ENCODE measurements around the gene GRAP. TPM values are rescaled to one million over a fixed set of nuclear protein-coding genes. Genes with fewer than 3 reads are reported as not detected.
A peak's percentile ranks its signal among the peaks of the same experiment; 100 is the strongest.

GRAP gene
- total RNA-seq, 1 experiment from 2014 or later: 0.55 TPM

GRCh38 chr17:19001907-19002590 lies 44.7 kb downstream of the GRAP start:
- Histone ChIP-seq H3K79me1 (ENCODE audit: insufficient read depth, low read depth, low read length, poor library complexity, severe bottlenecking) (peaks cover 9% of the 10 kb centered on the region), H3K18ac (ENCODE audit: insufficient read length, low read depth, low read length) (no peak overlapping the region)
- WGBS (ENCODE audit: extremely low coverage, insufficient read length, low lambda C conversion rate): no CpG with 5 or more reads among the region's 7 CpGs

More at GRCh38 chr17:19001907-19002590, 44.7 kb downstream of the GRAP start:
- H3K4me1 ChIP-seq (ENCODE audit: insufficient read depth, low read length): no peaks in the 10 kb centered on the region; the same call in 1 of the 2 replicates
- no peak overlapping the region for H2BK20ac ChIP-seq (ENCODE audit: low read depth, low read length, poor library complexity, severe bottlenecking)
- no peaks in the 10 kb centered on the region for H4K20me1 ChIP-seq (ENCODE audit: control insufficient read depth, insufficient read depth, insufficient read length)
- H3K4me3 Mint-ChIP-seq: peak overlapping the region; percentile 0 to 93; a peak in 3 of 5 replicates
- H3K27ac ChIP-seq (ENCODE audit: insufficient read length, low read depth, low read length): no peak overlapping the region
- H2AK5ac ChIP-seq (ENCODE audit: insufficient read length, low read length): no peak overlapping the region
- H3K79me2 ChIP-seq (ENCODE audit: insufficient read depth, low read length): peaks cover 4% of the 10 kb centered on the region; the same call in 1 of the 2 replicates
- no peak overlapping the region for H3K14ac ChIP-seq (ENCODE audit: insufficient read depth, low read length)
- no peak overlapping the region for H3T11ph ChIP-seq (ENCODE audit: low read length)
- no peak overlapping the region for H4K8ac ChIP-seq (replicated peaks; ENCODE audit: insufficient read length, low read depth, low read length)
- no peak overlapping the region for H3K56ac ChIP-seq (ENCODE audit: insufficient read length, low read depth, low read length)
- H3K36me3 Mint-ChIP-seq (ENCODE audit: insufficient read depth in 1 of 3, low read depth in 3 of 3): peaks cover 4 to 38% (median 23%) of the 10 kb centered on the region in 3 experiments
- no peak overlapping the region for H3K4ac ChIP-seq (ENCODE audit: low read depth, low read length)
- H3K27me3 ChIP-seq (ENCODE audit: insufficient read depth, low read length): no peaks in the 10 kb centered on the region
- peaks cover under 1% of the 10 kb centered on the region; the same call in 1 of the 2 replicates for H3K27me3 Mint-ChIP-seq (ENCODE audit: low read depth)
- H3K23me2 ChIP-seq (ENCODE audit: insufficient read length, low read depth, low read length, poor library complexity, severe bottlenecking): peaks cover 12% of the 10 kb centered on the region
- peaks cover 16 to 24% of the 10 kb centered on the region in 2 experiments for H3K4me1 Mint-ChIP-seq
- TF ChIP-seq CTCF (conservative IDR thresholded peaks at IDR 0.05): no peak
- no peak overlapping the region for H2BK12ac ChIP-seq (ENCODE audit: insufficient read length, low read depth, low read length)
- peak overlapping the region; percentile 77 for H3K4me2 ChIP-seq (ENCODE audit: insufficient read depth, insufficient read length, low read length)
- no peak overlapping the region for H3K23ac ChIP-seq (ENCODE audit: insufficient read length, low read depth, low read length)
- H2BK120ac ChIP-seq (ENCODE audit: low read depth, low read length, poor library complexity, severe bottlenecking): no peak overlapping the region
- peaks cover 3 to 7% of the 10 kb centered on the region in 2 experiments; a peak in 4 of 5 replicates for H3K9me3 Mint-ChIP-seq
- H2BK5ac ChIP-seq (ENCODE audit: insufficient read length, low read length): no peak overlapping the region
- H4K91ac ChIP-seq (ENCODE audit: insufficient read length, low read depth, low read length): no peak overlapping the region
- no peak overlapping the region for H2BK15ac ChIP-seq (ENCODE audit: low read depth, low read length)
- DNase-seq: no peak
- no peak overlapping the region; a peak in 1 of 7 replicates for H3K27ac Mint-ChIP-seq
- no peak overlapping the region for H3K9ac ChIP-seq (ENCODE audit: extremely low read depth, insufficient read length, low read length)
- no peak overlapping the region for H4K5ac ChIP-seq (ENCODE audit: insufficient read length, low read depth, low read length)
- H3K9me3 ChIP-seq (ENCODE audit: control insufficient read depth, low read depth, low read length): no peaks in the 10 kb centered on the region
- no peak overlapping the region for H2AFZ ChIP-seq (ENCODE audit: low read length)

Measured in H9 (cell line).